Panc1 (cell line): ENCODE measurements around the gene CEP164. TPM values are rescaled to one million over a fixed set of nuclear protein-coding genes. Genes with fewer than 3 reads are reported as not detected.

ENCODE experiments used
- ATAC-seq: fragments of 200-7000 bp; cut with Tn5 transposase; 2 replicates; pipeline ENCODE4 v1.9.1; 2020; ENCODE audit warnings: mild to moderate bottlenecking, moderate library complexity
- BruUV-seq: library from RNA; stranded (reverse); fragments of 400-500 nt; replicated peaks from 2 replicates; lab custom pipeline; 2021; lab: Mats Ljungman, UMichigan
- CTCF ChIA-PET: fragments of 300-600 bp; sonication (Branson Sonifier 250); formaldehyde crosslinking; loops from one replicate; lab custom pipeline; 2022; ENCODE audit warnings: antibody characterized with exemption; lab: Charles Lee
- POLR2A ChIA-PET: fragments of 300-600 bp; sonication (Branson Sonifier 250); formaldehyde crosslinking; loops from one replicate; lab custom pipeline; 2022; ENCODE audit warnings: antibody characterized with exemption; lab: Charles Lee
- DNase-seq: peaks from one replicate; pipeline ENCODE4 v3.0.0-alpha.2; 2010; ENCODE audit warnings: low read depth, low spot score
- H3K27ac ChIP-seq: 2 replicates; pipeline ENCODE4 v1.5.1; 2011; ENCODE audit warnings: mild to moderate bottlenecking, low read length, inconsistent platforms
- H3K27me3 ChIP-seq: fragments of 200-500 bp; sonication (Bioruptor generic); 2 replicates; pipeline ENCODE4 v1.6.0; 2014; ENCODE audit warnings: low read length, inconsistent platforms; ENCODE audit not compliant: control insufficient read depth, insufficient read depth
- H3K36me3 ChIP-seq: fragments of 200-500 bp; sonication (Bioruptor generic); 2 replicates; pipeline ENCODE4 v1.5.1; 2014; ENCODE audit warnings: inconsistent platforms, mild to moderate bottlenecking, low read length, moderate library complexity; ENCODE audit not compliant: control insufficient read depth, insufficient read depth
- H3K4me1 ChIP-seq: 2 replicates; pipeline ENCODE4 v1.5.1; 2011; ENCODE audit warnings: inconsistent platforms, mild to moderate bottlenecking, low read length, moderate library complexity; ENCODE audit not compliant: control insufficient read depth, insufficient read depth
- H3K4me3 ChIP-seq, 2 experiments: 2 replicates each; pipeline ENCODE4 v1.5.1; 2011 to 2012; ENCODE audit warnings: low read depth in 2 of 2, low read length in 2 of 2, mild to moderate bottlenecking in 2 of 2, inconsistent platforms in 1 of 2, moderate library complexity in 1 of 2
- H3K9me3 ChIP-seq: fragments of 200-500 bp; sonication (Bioruptor generic); 2 replicates; pipeline ENCODE4 v1.5.1; 2014; ENCODE audit warnings: low read depth, mild to moderate bottlenecking, inconsistent platforms, low read length, moderate library complexity; ENCODE audit not compliant: control insufficient read depth, insufficient read depth
- CTCF ChIP-seq: fragments of 450-650 bp; IDR thresholded peaks from 2 replicates; pipeline ENCODE4 v1.5.1; 2017; ENCODE audit warnings: mild to moderate bottlenecking
- POLR2AphosphoS5 ChIP-seq: IDR thresholded peaks from 2 replicates; pipeline ENCODE4 v1.6.1; 2012; ENCODE audit warnings: mild to moderate bottlenecking, low read depth, low read length, moderate library complexity
- REST ChIP-seq, 2 experiments: IDR thresholded peaks; 2 replicates each; pipeline ENCODE4 v1.6.1; 2011 to 2012; ENCODE audit warnings: low read depth in 2 of 2, control low read depth in 1 of 2, low read length in 1 of 2, mild to moderate bottlenecking in 1 of 2, moderate library complexity in 1 of 2; ENCODE audit not compliant: insufficient read depth in 1 of 2
- SIN3A ChIP-seq: IDR thresholded peaks from 2 replicates; pipeline ENCODE4 v1.6.1; 2012; ENCODE audit warnings: low read depth, mild to moderate bottlenecking, low read length, moderate library complexity, borderline replicate concordance; ENCODE audit not compliant: insufficient read depth
- TCF7L2 ChIP-seq: IDR thresholded peaks from 2 replicates; pipeline ENCODE4 v1.6.1; 2011; ENCODE audit warnings: mild to moderate bottlenecking, low read depth, low read length, inconsistent platforms
- in situ Hi-C: cut with HindIII; loops from 2 replicates; pipeline ENCODE4 v1.10.0; 2016; ENCODE audit warnings: low sequenced_read_pairs, low pct_unique_long_range_greater_than_20kb
- intact Hi-C: fragments of 100-400 bp; cut with micrococcal nuclease; formaldehyde crosslinking; loops from one replicate; pipeline ENCODE4 v1.10.0; 2022; ENCODE audit not compliant: unreplicated experiment
- total RNA-seq: library from RNA; stranded (reverse); gene quantifications from one replicate; pipeline ENCODE4 v1.2.1, GENCODE V29; 2021; ENCODE audit not compliant: unreplicated experiment

The CEP164 gene
- total RNA-seq, 1 experiment from 2014 or later, result 75.4 TPM

DNA sequence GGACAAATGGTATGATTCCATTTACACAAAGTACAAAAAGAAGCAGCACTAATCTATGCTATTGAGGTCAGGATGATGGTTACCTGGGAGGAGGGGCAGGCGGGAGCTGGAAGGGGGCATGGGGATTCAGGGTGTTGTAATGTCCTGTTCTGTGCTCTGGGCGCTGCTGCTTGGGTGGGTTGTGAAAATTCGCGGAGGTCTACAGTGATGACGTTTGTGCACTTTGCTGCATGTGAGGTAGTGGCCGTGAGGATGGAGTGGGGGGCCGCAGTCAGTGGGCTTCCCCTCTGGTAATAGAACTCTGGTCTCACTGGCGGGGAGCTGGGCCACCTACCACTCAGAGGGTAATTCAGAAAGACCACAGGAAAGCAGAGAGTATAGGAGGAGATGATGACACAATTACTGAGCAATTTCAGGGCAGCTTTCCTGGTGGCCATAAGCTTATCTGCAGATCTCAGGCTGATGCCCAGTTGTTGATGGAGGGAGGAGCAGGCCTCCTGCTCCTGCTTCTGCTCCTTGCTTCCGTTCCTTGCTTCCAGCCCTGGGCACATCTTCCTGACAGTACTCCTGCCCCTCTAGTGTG, 121.5 kb downstream of the CEP164 start:
- CTCF ChIA-PET, result no interaction called here
- no TSS peak for BruUV-seq

GRCh38 chr11:117453886-117454563, 126.4 kb downstream of the CEP164 start:
- no peak overlapping the region for H3K27ac ChIP-seq
- no peak overlapping the region for H3K4me3 ChIP-seq
- peaks cover 7% of the 10 kb centered on the region for H3K9me3 ChIP-seq
- no peaks in the 10 kb centered on the region for H3K36me3 ChIP-seq
- BruUV-seq, result no TSS peak
- no peak for DNase-seq
- peaks cover 3% of the 10 kb centered on the region; the same call in 1 of the 2 replicates for H3K27me3 ChIP-seq
- intact Hi-C loops (no loop called here), in situ Hi-C loops (no loop called here)
- ATAC-seq, result no peak
- CTCF ChIA-PET, result no interaction called here
- no peaks in the 10 kb centered on the region for H3K4me1 ChIP-seq
- POLR2A ChIA-PET, result interaction anchor here (0.7 kb wide), 1 partner anchor 139 kb away, joined by 5 read pairs; no protein-coding TSS in a partner anchor
- TF ChIP-seq POLR2AphosphoS5, result no peak
- TF ChIP-seq SIN3A, result no peak
- TF ChIP-seq REST (IDR thresholded peaks at IDR 0.05; ENCODE audit: insufficient read depth in 1 of 2, low read depth in 2 of 2, low read length in 1 of 2), result no peak
- TF ChIP-seq TCF7L2, result no peak

More for the DNA sequence above, 121.5 kb downstream of the CEP164 start:
- in situ Hi-C loops (loop anchor here (25.0 kb wide), 1 partner anchor 363 kb away; the partner anchor contains the start of gene FXYD2), intact Hi-C loops (no loop called here)
- TF ChIP-seq TCF7L2, result no peak
- no peak for TF ChIP-seq POLR2AphosphoS5
- TF ChIP-seq SIN3A, result no peak
- TF ChIP-seq REST (IDR thresholded peaks at IDR 0.05; ENCODE audit: insufficient read depth in 1 of 2, low read depth in 2 of 2, low read length in 1 of 2), result no peak
- no peak for TF ChIP-seq CTCF
- peak; percentile 69 for ATAC-seq
- Histone ChIP-seq H3K27ac (no peak overlapping the region), H3K36me3 (no peaks in the 10 kb centered on the region), H3K4me3 (no peak overlapping the region), H3K4me1 (no peaks in the 10 kb centered on the region), H3K9me3 (peaks cover 2% of the 10 kb centered on the region), H3K27me3 (peaks cover 8% of the 10 kb centered on the region)
- POLR2A ChIA-PET, result no interaction called here
- DNase-seq, result no peak
